ENCODE results near the gene PTPRE.

- TF ChIP-seq EZH2phosphoT487 (IDR thresholded peaks at IDR 0.05; ENCODE audit: borderline replicate concordance) (no peak), CTCF (conservative IDR thresholded peaks at IDR 0.05; ENCODE audit: low read length) (no peak)
Observed at GRCh38 chr10:127872011-127872761, 34.7 kb upstream of the PTPRE start.

Measured in Loucy (cell line).